HG02870 (cell line): ENCODE results near the gene MLEC.
A peak's percentile ranks its signal among the peaks of the same experiment; 100 is the strongest.
"Not testable (repeated sequence)": the region's sequence is repeated elsewhere in the genome, so short reads cannot be mapped to it uniquely, and the experiment has no call there.

ENCODE experiments used
- ATAC-seq: cut with Tn5 transposase; IDR thresholded peaks from one replicate; pipeline ENCODE4 v1.9.1; 2021; ENCODE audit warnings: mild to moderate bottlenecking, moderate library complexity; ENCODE audit not compliant: unreplicated experiment

The MLEC gene

GRCh38 chr12:120720234-120720986, 33.5 kb downstream of the MLEC start:
- no peak for ATAC-seq

GRCh38 chr12:120720987-120721801, 34.2 kb downstream of the MLEC start:
- ATAC-seq: no peak

GRCh38 chr12:120721866-120722265, 34.9 kb downstream of the MLEC start:
- no peak for ATAC-seq

- no peak for ATAC-seq
Measured at GRCh38 chr12:120722784-120723183, 35.8 kb downstream of the MLEC start.

GRCh38 chr12:120724720-120725119, 37.8 kb downstream of the MLEC start:
- ATAC-seq: no peak

GRCh38 chr12:120725151-120725658, 38.3 kb downstream of the MLEC start:
- ATAC-seq: no peak

- peak; percentile 92 for ATAC-seq
Measured at GRCh38 chr12:120725659-120726509, 38.9 kb downstream of the MLEC start, which contains the start of gene ACADS. ACADS (plus strand) TSS chr12:120725826; CDS start chr12:120725886, 60 bp downstream.

GRCh38 chr12:120726510-120726793, 39.5 kb downstream of the MLEC start:
- no peak for ATAC-seq

GRCh38 chr12:120726961-120727360, 40.0 kb downstream of the MLEC start:
- ATAC-seq: no peak

- ATAC-seq: not testable (repeated sequence)
Measured at GRCh38 chr12:120732198-120732597, 45.2 kb downstream of the MLEC start.

GRCh38 chr12:120733574-120733973, 46.6 kb downstream of the MLEC start:
- ATAC-seq: no peak

- no peak for ATAC-seq
Measured at GRCh38 chr12:120734210-120734609, 47.3 kb downstream of the MLEC start.

GRCh38 chr12:120735181-120735580, 48.2 kb downstream of the MLEC start:
- ATAC-seq: no peak

- no peak for ATAC-seq
Measured at GRCh38 chr12:120736404-120737331, 49.7 kb downstream of the MLEC start.

- no peak for ATAC-seq
Measured at GRCh38 chr12:120737557-120738251, 50.8 kb downstream of the MLEC start.

- ATAC-seq: no peak
Measured at GRCh38 chr12:120738252-120739030, 51.5 kb downstream of the MLEC start.

GRCh38 chr12:120739031-120739762, 52.2 kb downstream of the MLEC start:
- no peak for ATAC-seq
